Breast epithelium (tissue), 4 donors: ENCODE measurements around the gene RASL12. TPM values are rescaled to one million over a fixed set of nuclear protein-coding genes. Genes with fewer than 3 reads are reported as not detected.
"Not testable (repeated sequence)": the region's sequence is repeated elsewhere in the genome, so short reads cannot be mapped to it uniquely, and the experiment has no call there.

Experiments used
- DNase-seq, 2 donors: peaks; one replicate each; pipeline ENCODE4 v3.0.0-alpha.2; 2019; ENCODE audit warnings: low spot score in 2 of 2
- H3K27ac ChIP-seq, 2 donors: fragments of 200-600 bp; sonication (generic) in 1 of 2; one replicate each; pipeline ENCODE4 v1.5.1; 2016 to 2019; ENCODE audit warnings: mild to moderate bottlenecking in 1 of 2
- H3K27me3 ChIP-seq, 2 donors: fragments of 200-600 bp; sonication (generic) in 1 of 2; one replicate each; pipeline versions ENCODE4 v1.5.1 to v1.6.0; 2017 to 2019; ENCODE audit warnings: control low read depth in 1 of 2, mild to moderate bottlenecking in 1 of 2
- H3K36me3 ChIP-seq: fragments of 200-600 bp; one replicate; pipeline ENCODE4 v1.5.1; 2019
- H3K4me1 ChIP-seq, 2 donors: fragments of 200-600 bp; sonication (generic); one replicate each; pipeline ENCODE4 v1.5.1; 2016 to 2019; ENCODE audit warnings: control low read depth in 1 of 2
- H3K4me3 ChIP-seq, 3 donors: fragments of 200-600 bp; sonication (generic); 1 replicate in 2 of 3; 2 replicates in 1 of 3; pipeline ENCODE4 v1.5.1; 2016 to 2019; ENCODE audit warnings: mild to moderate bottlenecking in 3 of 3, moderate library complexity in 2 of 3
- H3K9me3 ChIP-seq, 2 donors: fragments of 200-600 bp; sonication (generic) in 1 of 2; one replicate each; pipeline ENCODE4 v1.5.1; 2016 to 2019; ENCODE audit warnings: control low read depth in 1 of 2
- POLR2A ChIP-seq: fragments of 450-650 bp; IDR thresholded peaks from one replicate; pipeline ENCODE4 v1.6.1; 2016; ENCODE audit warnings: antibody characterized with exemption, mild to moderate bottlenecking, moderate library complexity
- POLR2AphosphoS5 ChIP-seq, 3 donors: sonication (generic); formaldehyde crosslinking; IDR thresholded peaks; one replicate each; pipeline ENCODE4 v1.6.1; 2017; ENCODE audit warnings: antibody characterized with exemption in 3 of 3
- intact Hi-C: fragments of 100-400 bp; cut with DNase I; formaldehyde crosslinking; loops from one replicate; pipeline ENCODE4 v1.15.1; 2023; ENCODE audit warnings: low total_unique reads
- total RNA-seq, 3 donors: library from RNA; depleted of rRNA; stranded (reverse); fragments of >200 nt; gene quantifications; one replicate each; pipeline ENCODE4 v1.1.0, GENCODE V29; 2016
- TF ChIP-seq, protein P1 (sequence below), 3 donors: fragments of 450-650 bp; IDR thresholded peaks; one replicate each; pipeline ENCODE4 v1.5.1; 2016 to 2017; ENCODE audit warnings: antibody characterized with exemption in 3 of 3, mild to moderate bottlenecking in 3 of 3, moderate library complexity in 3 of 3

RASL12 gene
- total RNA-seq, 3 donors from 2014 or later: 12.6 to 20.6 (median 20.3) TPM

- TF ChIP-seq POLR2A (no peak), POLR2AphosphoS5 (IDR thresholded peaks at IDR 0.05) (no peak)
- TF ChIP-seq, protein P1, sequence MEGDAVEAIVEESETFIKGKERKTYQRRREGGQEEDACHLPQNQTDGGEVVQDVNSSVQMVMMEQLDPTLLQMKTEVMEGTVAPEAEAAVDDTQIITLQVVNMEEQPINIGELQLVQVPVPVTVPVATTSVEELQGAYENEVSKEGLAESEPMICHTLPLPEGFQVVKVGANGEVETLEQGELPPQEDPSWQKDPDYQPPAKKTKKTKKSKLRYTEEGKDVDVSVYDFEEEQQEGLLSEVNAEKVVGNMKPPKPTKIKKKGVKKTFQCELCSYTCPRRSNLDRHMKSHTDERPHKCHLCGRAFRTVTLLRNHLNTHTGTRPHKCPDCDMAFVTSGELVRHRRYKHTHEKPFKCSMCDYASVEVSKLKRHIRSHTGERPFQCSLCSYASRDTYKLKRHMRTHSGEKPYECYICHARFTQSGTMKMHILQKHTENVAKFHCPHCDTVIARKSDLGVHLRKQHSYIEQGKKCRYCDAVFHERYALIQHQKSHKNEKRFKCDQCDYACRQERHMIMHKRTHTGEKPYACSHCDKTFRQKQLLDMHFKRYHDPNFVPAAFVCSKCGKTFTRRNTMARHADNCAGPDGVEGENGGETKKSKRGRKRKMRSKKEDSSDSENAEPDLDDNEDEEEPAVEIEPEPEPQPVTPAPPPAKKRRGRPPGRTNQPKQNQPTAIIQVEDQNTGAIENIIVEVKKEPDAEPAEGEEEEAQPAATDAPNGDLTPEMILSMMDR (IDR thresholded peaks at IDR 0.05): no peak
- Histone ChIP-seq H3K36me3 (no peaks in the 10 kb centered on the region), H3K4me1 (no peaks in the 10 kb centered on the region), H3K4me3 (peak overlapping the region in 1 of 3 donors; percentile 30), H3K27ac (no peak overlapping the region), H3K27me3 (peaks cover 0 to 11% of the 10 kb centered on the region in 2 donors), H3K9me3 (no peaks in the 10 kb centered on the region)
- no peak for DNase-seq
- intact Hi-C loops: no loop called here
Measured at GRCh38 chr15:65077291-65077980, 9.6 kb upstream of the RASL12 start.

DNA sequence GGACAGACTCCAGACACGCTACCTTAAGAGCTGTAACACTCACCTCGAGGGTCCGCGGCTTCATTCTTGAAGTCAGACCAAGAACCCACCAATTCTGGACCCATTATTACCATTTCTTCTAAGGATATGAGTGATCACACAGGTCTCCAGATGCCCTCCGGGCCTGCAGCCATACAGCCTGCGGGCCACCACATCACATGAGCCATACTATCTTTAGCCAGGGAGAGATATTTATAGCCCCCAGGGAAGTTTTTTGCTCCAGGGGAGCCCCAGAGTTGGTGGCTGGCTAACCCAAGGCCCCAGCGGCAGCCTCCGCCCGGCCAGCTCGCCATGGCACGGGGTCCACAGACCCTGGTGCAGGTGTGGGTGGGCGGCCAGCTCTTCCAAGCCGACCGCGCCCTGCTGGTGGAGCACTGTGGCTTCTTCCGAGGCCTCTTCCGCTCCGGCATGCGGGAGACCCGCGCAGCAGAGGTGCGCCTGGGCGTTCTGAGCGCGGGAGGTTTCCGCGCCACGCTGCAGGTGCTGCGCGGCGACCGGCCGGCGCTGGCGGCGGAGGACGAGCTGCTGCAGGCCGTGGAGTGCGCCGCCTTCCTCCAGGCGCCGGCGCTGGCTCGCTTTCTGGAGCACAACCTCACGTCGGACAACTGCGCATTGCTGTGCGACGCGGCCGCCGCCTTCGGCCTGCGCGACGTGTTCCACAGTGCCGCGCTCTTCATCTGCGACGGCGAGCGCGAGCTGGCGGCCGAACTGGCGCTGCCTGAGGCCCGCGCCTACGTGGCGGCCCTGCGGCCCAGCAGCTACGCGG lies 8.9 kb upstream of the RASL12 start, which contains the start of gene KBTBD13:
Gene KBTBD13, plus strand, starts transcription at position 261 of the 805 bp plus-strand sequence. Its CDS starts 70 bp downstream, at position 331.
- intact Hi-C loops: no loop called here
- H3K4me1 ChIP-seq: no peaks in the 10 kb centered on the region
- H3K27me3 ChIP-seq: peaks cover 0 to 11% of the 10 kb centered on the region in 2 donors
- H3K36me3 ChIP-seq: no peaks in the 10 kb centered on the region
- TF ChIP-seq, protein P1 (IDR thresholded peaks at IDR 0.05): no peak
- TF ChIP-seq POLR2AphosphoS5 (IDR thresholded peaks at IDR 0.05) (no peak), POLR2A (no peak)
- DNase-seq: no peak
- no peaks in the 10 kb centered on the region for H3K9me3 ChIP-seq
- H3K4me3 ChIP-seq: peak within 1 kb of the TSS in 1 of 3 donors; percentile 30
- H3K27ac ChIP-seq: no peak within 1 kb of the TSS

DNA sequence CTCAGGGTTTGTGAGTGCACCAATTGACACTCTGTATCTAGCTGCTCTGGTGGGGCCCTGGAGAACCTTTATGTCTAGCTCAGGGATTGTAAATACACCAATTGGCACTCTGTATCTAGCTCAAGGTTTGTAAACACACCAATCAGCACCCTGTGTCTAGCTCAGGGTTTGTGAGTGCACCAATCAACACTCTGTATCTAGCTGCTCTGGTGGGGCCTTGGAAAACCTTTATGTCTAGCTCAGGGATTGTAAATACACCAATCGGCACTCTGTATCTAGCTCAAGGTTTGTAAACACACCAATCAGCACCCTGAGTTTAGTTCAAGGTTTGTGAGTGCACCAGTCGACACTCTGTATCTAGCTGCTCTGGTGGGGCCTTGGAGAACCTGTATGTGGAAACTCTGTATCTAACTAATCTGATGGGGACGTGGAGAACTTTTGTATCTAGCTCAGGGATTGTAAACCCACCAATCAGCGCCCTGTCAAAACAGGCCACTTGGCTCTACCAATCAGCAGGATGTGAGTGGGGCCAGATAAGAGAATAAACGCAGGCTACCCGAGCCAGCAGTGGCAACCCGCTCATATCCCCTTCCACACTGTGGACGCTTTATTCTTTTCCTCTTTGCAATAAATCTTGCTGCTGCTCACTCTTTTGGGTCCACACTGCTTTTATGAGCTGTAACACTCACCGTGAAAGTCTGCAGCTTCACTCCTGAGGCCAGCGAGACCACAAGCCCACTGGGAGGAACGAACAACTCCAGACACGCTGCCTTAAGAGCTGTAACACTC lies 8.0 kb upstream of the RASL12 start:
- H3K4me3 ChIP-seq, intact Hi-C loops, DNase-seq, H3K9me3 ChIP-seq, H3K36me3 ChIP-seq, H3K4me1 ChIP-seq, H3K27ac ChIP-seq: not testable (repeated sequence)
- peaks cover 0 to 11% of the 10 kb centered on the region in 2 donors for H3K27me3 ChIP-seq

- H3K9me3 ChIP-seq, DNase-seq, intact Hi-C loops, H3K27ac ChIP-seq, H3K4me1 ChIP-seq, H3K36me3 ChIP-seq, H3K4me3 ChIP-seq: not testable (repeated sequence)
- H3K27me3 ChIP-seq: peaks cover 0 to 11% of the 10 kb centered on the region in 2 donors
Measured at GRCh38 chr15:65074946-65075345, 7.2 kb upstream of the RASL12 start.

DNA sequence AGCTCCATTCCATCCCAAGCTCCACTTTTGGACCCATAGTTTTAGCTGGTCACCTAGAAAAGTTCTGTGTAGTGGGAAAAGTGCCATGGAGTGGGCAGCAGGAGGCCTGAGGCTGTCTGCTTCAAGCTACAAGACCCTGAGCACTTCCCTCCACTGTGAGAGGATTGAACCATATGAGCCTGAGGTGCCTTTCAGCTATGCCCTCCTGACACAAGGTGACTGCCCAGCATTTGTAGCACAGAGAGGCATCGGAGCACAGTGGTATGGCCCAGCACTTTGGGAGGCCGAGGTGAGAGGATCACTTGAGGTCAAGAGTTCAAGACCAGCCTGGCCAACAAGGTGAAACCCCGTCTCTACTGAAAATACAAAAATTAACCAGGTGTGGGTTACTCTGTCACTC lies 4.8 kb upstream of the RASL12 start:
- DNase-seq: no peak
- H3K9me3 ChIP-seq: no peaks in the 10 kb centered on the region
- intact Hi-C loops: no loop called here
- peak overlapping the region in 1 of 2 donors; percentile 25 for H3K27ac ChIP-seq
- no peak overlapping the region for H3K4me3 ChIP-seq
- peaks cover 0 to 11% of the 10 kb centered on the region in 2 donors for H3K27me3 ChIP-seq
- no peaks in the 10 kb centered on the region for H3K4me1 ChIP-seq
- TF ChIP-seq POLR2AphosphoS5 (IDR thresholded peaks at IDR 0.05) (no peak), POLR2A (no peak)
- no peaks in the 10 kb centered on the region for H3K36me3 ChIP-seq

DNA sequence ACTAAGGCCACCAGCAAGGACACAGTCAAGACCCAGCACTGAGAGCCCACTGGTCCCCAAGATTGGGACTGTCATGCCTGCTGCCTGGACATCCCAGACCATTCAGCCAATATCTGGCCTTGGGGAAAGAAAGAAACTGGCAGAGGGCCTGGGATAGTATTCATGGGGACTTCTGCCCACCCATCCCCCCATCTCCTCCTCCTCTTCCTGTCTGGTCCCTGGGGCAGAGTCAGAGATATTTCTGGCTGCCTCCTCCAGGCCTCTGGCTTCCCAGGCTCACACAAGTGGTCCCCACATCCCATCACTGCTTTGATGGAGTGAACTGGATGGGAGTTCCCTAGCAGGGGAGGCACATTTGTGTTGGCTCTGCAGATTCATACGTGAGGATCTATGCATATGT lies 4.2 kb upstream of the RASL12 start:
- TF ChIP-seq POLR2AphosphoS5 (IDR thresholded peaks at IDR 0.05) (no peak), POLR2A (no peak)
- TF ChIP-seq, protein P1 (IDR thresholded peaks at IDR 0.05): no peak
- intact Hi-C loops: no loop called here
- DNase-seq: no peak
- peak overlapping the region; percentile 36 to 96 for H3K27ac ChIP-seq
- no peaks in the 10 kb centered on the region for H3K9me3 ChIP-seq
- H3K36me3 ChIP-seq: no peaks in the 10 kb centered on the region
- H3K4me3 ChIP-seq: no peak overlapping the region
- H3K27me3 ChIP-seq: peaks cover 0 to 5% of the 10 kb centered on the region in 2 donors
- H3K4me1 ChIP-seq: no peaks in the 10 kb centered on the region
